DOHH2 (cell line): ENCODE data around the gene TMEM132E.

Experiments
- CTCF ChIP-seq: fragments of 200-600 bp; sonication (generic); IDR thresholded peaks from one replicate; pipeline ENCODE4 v1.5.1; 2014; ENCODE audit warnings: antibody characterized with exemption, mild to moderate bottlenecking, low read depth, low read length; ENCODE audit not compliant: poor library complexity, severe bottlenecking
- EZH2phosphoT487 ChIP-seq: fragments of 200-600 bp; sonication (generic); IDR thresholded peaks from 2 replicates; pipeline ENCODE4 v1.6.1; 2017; ENCODE audit warnings: borderline replicate concordance, mild to moderate bottlenecking, antibody characterized with exemption, low read length, moderate library complexity, mixed read lengths

GRCh38 chr17:34668206-34668605 lies 88.8 kb downstream of the TMEM132E start:
- TF ChIP-seq CTCF (no peak), EZH2phosphoT487 (no peak)
